Activated CD8-positive, alpha-beta memory T cell treated with anti-CD3 and anti-CD28 coated beads for 24 hours (primary cell): ENCODE results near the gene RAP2B.

Source experiments
- DNase-seq: peaks from one replicate; pipeline ENCODE4 v3.0.0-alpha.2; 2020

RAP2B gene

DNA sequence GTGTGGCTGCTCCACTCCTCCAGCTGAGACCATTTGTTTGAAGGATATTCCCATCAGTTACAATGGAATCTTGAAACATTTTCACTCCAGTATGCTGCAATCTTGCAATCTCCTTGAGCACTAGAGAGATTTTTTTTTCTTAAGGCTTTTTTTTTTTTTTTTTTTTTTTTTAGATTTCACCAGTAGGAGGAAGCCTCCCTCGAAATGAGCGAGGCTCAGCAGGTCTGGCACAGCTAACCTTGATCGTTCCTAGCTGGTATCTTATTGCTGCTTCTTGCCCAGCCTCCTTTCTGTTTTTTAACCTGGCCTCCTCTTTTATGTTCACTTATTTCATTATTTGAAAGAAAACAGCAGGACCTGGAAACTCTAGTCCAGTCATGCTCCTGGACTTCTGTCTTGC is 48.1 kb downstream of the RAP2B start:
- no peak for DNase-seq

DNA sequence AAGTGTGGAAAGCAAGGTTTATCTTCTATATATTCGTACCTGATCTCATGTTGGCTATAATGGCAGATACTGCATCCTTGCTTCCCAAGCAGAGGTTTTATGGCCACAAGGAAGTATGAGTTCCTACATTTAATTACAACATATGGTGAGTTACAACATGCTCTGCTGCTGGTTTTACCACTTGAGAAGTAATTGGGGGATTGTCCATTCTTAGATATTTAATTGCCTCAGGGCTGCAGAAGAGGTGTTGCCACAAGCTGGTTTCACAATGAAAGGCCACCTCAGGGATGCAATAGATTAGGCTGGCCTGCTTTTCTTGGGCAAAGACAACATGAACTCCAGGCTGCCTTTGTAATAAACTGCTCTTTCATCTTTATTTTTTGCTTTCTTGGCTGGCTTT is 48.6 kb downstream of the RAP2B start:
- DNase-seq = no peak

DNA sequence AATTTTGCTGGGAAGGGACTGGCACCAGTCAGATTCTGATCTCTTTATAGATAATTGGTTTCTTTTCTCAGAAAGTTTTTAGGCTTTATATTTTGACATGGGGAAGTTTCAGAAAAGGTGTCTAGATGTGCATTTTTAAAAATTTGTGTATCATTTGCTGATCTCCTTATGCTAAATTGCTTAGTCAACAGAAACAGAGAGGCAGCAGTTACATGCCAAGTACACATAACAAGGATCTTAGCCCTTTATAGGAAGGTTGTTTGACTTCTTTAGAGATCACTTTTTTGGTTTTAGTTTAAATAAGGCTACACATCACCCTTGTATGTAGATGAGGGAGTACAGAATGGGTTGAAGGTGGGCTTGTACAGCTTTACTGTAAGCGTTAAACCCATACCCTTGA is 53.5 kb downstream of the RAP2B start:
- no peak for DNase-seq

DNA sequence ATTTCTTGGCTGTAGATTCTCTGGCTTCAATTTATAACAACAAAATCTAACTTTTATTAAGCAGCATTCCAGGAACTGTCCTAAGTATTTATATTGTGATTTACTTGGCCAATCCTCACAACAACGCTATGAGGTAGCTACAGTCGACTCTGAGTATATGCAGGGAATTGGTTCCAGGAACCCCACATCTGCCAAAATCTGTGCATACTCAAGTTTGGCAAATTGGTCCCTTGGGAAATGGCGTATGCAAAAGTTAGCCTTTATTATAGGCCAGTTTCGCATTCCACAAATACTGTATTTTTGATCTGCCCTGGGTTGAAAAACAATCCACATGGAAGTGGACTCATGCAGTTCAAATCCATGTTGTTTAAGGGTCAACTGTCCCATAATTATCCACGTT is 53.9 kb downstream of the RAP2B start:
- DNase-seq = no peak

DNA sequence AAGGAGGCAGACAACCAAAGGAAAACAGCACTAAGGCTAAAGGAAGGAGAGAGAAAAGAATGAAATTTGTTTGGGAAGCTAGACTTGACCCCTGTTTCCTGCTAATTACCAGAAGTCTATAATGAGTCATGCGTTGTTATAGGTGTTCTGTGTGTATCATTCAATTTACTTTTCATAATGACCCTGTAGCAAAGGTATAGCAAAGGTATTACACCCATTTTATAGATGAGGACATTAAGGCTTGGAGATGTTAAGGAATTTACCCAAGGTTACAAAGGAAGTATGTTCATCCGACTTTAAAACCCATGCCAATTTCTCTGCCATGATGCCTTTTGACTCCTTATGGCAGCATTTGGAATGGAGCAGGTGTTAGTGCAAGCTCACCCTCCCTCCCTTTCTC is 54.9 kb downstream of the RAP2B start:
- DNase-seq = no peak

DNA sequence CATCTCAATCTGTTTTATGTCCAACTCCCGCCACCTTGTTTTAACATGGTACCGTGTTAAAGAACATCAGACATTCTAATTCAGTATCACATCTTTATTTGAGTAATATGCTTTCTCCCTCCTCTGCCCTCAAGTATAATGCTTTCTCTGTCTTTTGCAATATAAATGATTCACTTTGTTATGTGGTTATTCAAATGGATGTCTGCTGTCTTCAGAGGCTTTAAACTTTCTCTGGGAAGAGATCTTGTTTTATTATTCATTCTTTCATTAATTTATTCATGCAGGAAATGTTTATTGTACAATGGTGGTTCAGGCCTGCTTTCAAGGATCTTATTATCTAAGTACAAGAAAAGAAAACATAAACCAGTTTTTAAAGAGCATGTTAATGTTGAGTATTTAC is 57.1 kb downstream of the RAP2B start:
- DNase-seq = no peak
